ENCODE results near the gene PHLDB2. TPM values are rescaled to one million over a fixed set of nuclear protein-coding genes. Genes with fewer than 3 reads are reported as not detected.

PHLDB2 gene
- total and polyA plus RNA-seq, 2 of the 8 experiments (the other 6 are each of a cell fraction or from before 2014, with no cell fraction given) = 5.8 to 22.6 TPM

GRCh38 chr3:111813441-111813840, 45.6 kb upstream of the PHLDB2 start (continued):
- no peak for TF ChIP-seq SAP30 (IDR thresholded peaks at IDR 0.05; ENCODE audit: insufficient read depth, insufficient replicate concordance, low read length)
- TF ChIP-seq POLR2AphosphoS5 (IDR thresholded peaks at IDR 0.05; ENCODE audit: low read depth, low read length) = no peak
- no peak for TF ChIP-seq RBBP5 (IDR thresholded peaks at IDR 0.05; ENCODE audit: borderline replicate concordance, low read depth, low read length)
- no peak for TF ChIP-seq CHD2 (IDR thresholded peaks at IDR 0.05; ENCODE audit: low read length)

Data from H1 (cell line).